NCI-H2107 treated with DMSO at 0.1 percent for 48 hours (cell line): ENCODE data around the gene RTL5.

Experiments used
- DNase-seq: peaks from one replicate; lab custom pipeline; 2025; ENCODE audit not compliant: unreplicated experiment; lab: John Stamatoyannopoulos, UW

RTL5 gene

GRCh38 chrX:72110051-72110875 lies 21.5 kb downstream of the RTL5 start:
- DNase-seq, result no peak

- DNase-seq, result no peak
Observed at GRCh38 chrX:72108666-72109065, 23.0 kb downstream of the RTL5 start.

GRCh38 chrX:72107841-72108595 lies 23.7 kb downstream of the RTL5 start:
- no peak for DNase-seq

GRCh38 chrX:72107320-72107719 lies 24.4 kb downstream of the RTL5 start:
- DNase-seq, result no peak

GRCh38 chrX:72105436-72105835 lies 26.3 kb downstream of the RTL5 start:
- no peak for DNase-seq

GRCh38 chrX:72102760-72103159 lies 29.0 kb downstream of the RTL5 start:
- no peak for DNase-seq

GRCh38 chrX:72102126-72102525 lies 29.6 kb downstream of the RTL5 start:
- DNase-seq, result no peak

GRCh38 chrX:72101597-72102037 lies 30.1 kb downstream of the RTL5 start:
- no peak for DNase-seq

- DNase-seq, result no peak
Observed at GRCh38 chrX:72100824-72101351, 30.8 kb downstream of the RTL5 start.

- DNase-seq, result no peak
Observed at GRCh38 chrX:72100051-72100755, 31.5 kb downstream of the RTL5 start.

- DNase-seq, result no peak
Observed at GRCh38 chrX:72097098-72097497, 34.6 kb downstream of the RTL5 start.

- no peak for DNase-seq
Observed at GRCh38 chrX:72095370-72095769, 36.3 kb downstream of the RTL5 start.

GRCh38 chrX:72094894-72095293 lies 36.8 kb downstream of the RTL5 start:
- no peak for DNase-seq

GRCh38 chrX:72089254-72089653 lies 42.5 kb downstream of the RTL5 start:
- no peak for DNase-seq

- DNase-seq, result no peak
Observed at GRCh38 chrX:72088761-72089160, 43.0 kb downstream of the RTL5 start.

GRCh38 chrX:72086995-72087394 lies 44.7 kb downstream of the RTL5 start:
- no peak for DNase-seq

- no peak for DNase-seq
Observed at GRCh38 chrX:72084114-72084513, 47.6 kb downstream of the RTL5 start.

GRCh38 chrX:72083291-72083690 lies 48.4 kb downstream of the RTL5 start:
- DNase-seq, result no peak

GRCh38 chrX:72081605-72082320 lies 50.0 kb downstream of the RTL5 start:
- DNase-seq, result no peak

GRCh38 chrX:72080800-72081199 lies 50.9 kb downstream of the RTL5 start:
- DNase-seq, result no peak

- no peak for DNase-seq
Observed at GRCh38 chrX:72080150-72080549, 51.6 kb downstream of the RTL5 start.
